ENCODE data around the gene RAI1. TPM values are rescaled to one million over a fixed set of nuclear protein-coding genes. Genes with fewer than 3 reads are reported as not detected.

The RAI1 gene
- total and polyA plus RNA-seq, 2 of the 13 experiments (the other 11 are each of a cell fraction or from before 2014, with no cell fraction given) = 3.4 to 5.2 TPM

- TF ChIP-seq ATF1 (CRISPR knock-in tag; IDR thresholded peaks at IDR 0.05) = no peak
- TF ChIP-seq RBM39 (IDR thresholded peaks at IDR 0.05; ENCODE audit: low read depth, low read length, poor library complexity, severe bottlenecking) = no peak
- TF ChIP-seq ZNF318 (CRISPR knock-in tag; IDR thresholded peaks at IDR 0.05) = no peak
- no peak for TF ChIP-seq ZNF589 (CRISPR knock-in tag; conservative IDR thresholded peaks at IDR 0.05)
- TF ChIP-seq ZNF780A (CRISPR knock-in tag; IDR thresholded peaks at IDR 0.05) = no peak
- no peak for TF ChIP-seq TBX3 (IDR thresholded peaks at IDR 0.05; ENCODE audit: borderline replicate concordance)
- no peak for TF ChIP-seq RNF2 (conservative IDR thresholded peaks at IDR 0.05; ENCODE audit: low read depth)
- no peak for TF ChIP-seq MYNN (CRISPR knock-in tag; IDR thresholded peaks at IDR 0.05; ENCODE audit: low read depth)
- no peak for TF ChIP-seq ZNF224 (CRISPR knock-in tag; IDR thresholded peaks at IDR 0.05)
- 0 out of 2 replicates have a peak, but pooled peaks have one; percentile 6 for TF ChIP-seq ZNF501 (CRISPR knock-in tag; IDR thresholded peaks at IDR 0.05)
- no peak for TF ChIP-seq DMTF1 (CRISPR knock-in tag; IDR thresholded peaks at IDR 0.05)
- no peak for TF ChIP-seq SMARCE1 (IDR thresholded peaks at IDR 0.05; ENCODE audit: borderline replicate concordance)
- TF ChIP-seq ZNF343 (CRISPR knock-in tag; IDR thresholded peaks at IDR 0.05) = no peak
- peak; percentile 98 for TF ChIP-seq TEAD3 (CRISPR knock-in tag; optimal IDR thresholded peaks at IDR 0.05; ENCODE audit: borderline replicate concordance)
- TF ChIP-seq ZNF770 (CRISPR knock-in tag; IDR thresholded peaks at IDR 0.05) = peak; percentile 76
- no peak for TF ChIP-seq TEAD2 (CRISPR knock-in tag; IDR thresholded peaks at IDR 0.05)
- no peak for TF ChIP-seq DDIT3 (CRISPR knock-in tag; IDR thresholded peaks at IDR 0.05)
Observed at GRCh38 chr17:17710728-17711541, 29.7 kb downstream of the RAI1 start (continued).

Measured in HepG2 (cell line).